Measurements from ENCODE around the gene POU2F1.

DNA sequence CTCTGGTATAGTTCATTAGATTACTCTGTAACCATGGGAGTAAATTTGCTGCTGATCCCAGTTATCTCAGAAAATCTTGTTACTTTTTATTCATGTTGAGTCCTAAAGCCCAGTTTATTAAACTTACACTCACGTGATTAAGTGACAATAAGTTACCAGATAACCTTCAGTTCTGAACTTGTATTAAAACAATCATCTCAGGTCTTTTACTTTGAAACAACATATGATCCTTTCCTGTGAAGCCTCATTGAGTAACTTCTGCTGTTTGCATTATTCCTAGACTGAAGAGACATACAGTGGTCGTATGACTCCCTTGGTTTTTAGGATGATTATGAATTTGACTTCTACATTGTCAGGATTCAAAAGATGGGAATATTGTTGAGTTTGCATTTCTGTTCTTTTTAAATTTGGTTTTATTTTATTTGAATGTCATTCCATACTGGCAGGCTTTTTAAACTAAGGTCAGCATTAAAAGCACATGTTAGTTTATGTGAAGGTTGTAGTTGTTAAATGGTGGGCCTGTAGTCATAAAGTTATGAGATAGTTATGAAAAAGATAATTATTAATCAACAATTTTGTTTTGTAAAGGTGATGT, 179.8 kb downstream of the POU2F1 start:
- no peak for TF ChIP-seq FOXM1 (IDR thresholded peaks at IDR 0.05; ENCODE audit: borderline replicate concordance)
- TF ChIP-seq SP1 (IDR thresholded peaks at IDR 0.05) = no peak
- TF ChIP-seq FOXK2 (IDR thresholded peaks at IDR 0.05) = no peak
- TF ChIP-seq, protein P1, sequence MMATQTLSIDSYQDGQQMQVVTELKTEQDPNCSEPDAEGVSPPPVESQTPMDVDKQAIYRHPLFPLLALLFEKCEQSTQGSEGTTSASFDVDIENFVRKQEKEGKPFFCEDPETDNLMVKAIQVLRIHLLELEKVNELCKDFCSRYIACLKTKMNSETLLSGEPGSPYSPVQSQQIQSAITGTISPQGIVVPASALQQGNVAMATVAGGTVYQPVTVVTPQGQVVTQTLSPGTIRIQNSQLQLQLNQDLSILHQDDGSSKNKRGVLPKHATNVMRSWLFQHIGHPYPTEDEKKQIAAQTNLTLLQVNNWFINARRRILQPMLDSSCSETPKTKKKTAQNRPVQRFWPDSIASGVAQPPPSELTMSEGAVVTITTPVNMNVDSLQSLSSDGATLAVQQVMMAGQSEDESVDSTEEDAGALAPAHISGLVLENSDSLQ (IDR thresholded peaks at IDR 0.05) = no peak
- no peak for TF ChIP-seq SUZ12 (IDR thresholded peaks at IDR 0.05)
- TF ChIP-seq ZNF384 (IDR thresholded peaks at IDR 0.05) = no peak
- TF ChIP-seq CTBP1 (IDR thresholded peaks at IDR 0.05; ENCODE audit: borderline replicate concordance) = no peak
- TF ChIP-seq HDGF (IDR thresholded peaks at IDR 0.05; ENCODE audit: borderline replicate concordance) = no peak
- no peak for TF ChIP-seq TARDBP (IDR thresholded peaks at IDR 0.05)
- TF ChIP-seq BHLHE40 (IDR thresholded peaks at IDR 0.05; ENCODE audit: borderline replicate concordance) = no peak
- TF ChIP-seq NFRKB (IDR thresholded peaks at IDR 0.05) = no peak
- no peak for TF ChIP-seq ARNT (IDR thresholded peaks at IDR 0.05)
- no peak for TF ChIP-seq L3MBTL2 (conservative IDR thresholded peaks at IDR 0.05)

All from HEK293T (cell line).